Astrocyte (in vitro differentiated cells and primary cell): ENCODE data around the gene FAM53B. TPM values are rescaled to one million over a fixed set of nuclear protein-coding genes. Genes with fewer than 3 reads are reported as not detected.

Source experiments
- DNase-seq: peaks from one replicate; pipeline ENCODE4 v3.0.0-alpha.2; 2010; ENCODE audit warnings: low read depth
- FAIRE-seq: peaks from 2 replicates; lab custom pipeline; 2011; peaks lifted over from hg19 to GRCh38; lab: Jason Lieb, UNC
- H2AFZ ChIP-seq: 2 replicates; pipeline ENCODE4 v1.6.0; 2012; ENCODE audit warnings: low read depth, low read length, inconsistent platforms
- H3K27ac ChIP-seq: 2 replicates; pipeline ENCODE4 v1.5.1; 2011; ENCODE audit warnings: low read depth, low read length, inconsistent platforms
- H3K27me3 ChIP-seq: 2 replicates; pipeline ENCODE4 v1.6.0; 2011; ENCODE audit warnings: low read length, inconsistent platforms; ENCODE audit not compliant: insufficient read depth
- H3K36me3 ChIP-seq: 2 replicates; pipeline ENCODE4 v1.5.1; 2011; ENCODE audit warnings: low read length, inconsistent platforms; ENCODE audit not compliant: insufficient read depth
- H3K4me1 ChIP-seq: 2 replicates; pipeline ENCODE4 v1.5.1; 2011; ENCODE audit warnings: low read length, inconsistent platforms; ENCODE audit not compliant: insufficient read depth
- H3K4me2 ChIP-seq: 2 replicates; pipeline ENCODE4 v1.6.0; 2012; ENCODE audit warnings: low read length, inconsistent platforms
- H3K4me3 ChIP-seq: 2 replicates; pipeline ENCODE4 v1.5.1; 2011; ENCODE audit warnings: low read depth, mild to moderate bottlenecking, low read length, inconsistent platforms; ENCODE audit not compliant: insufficient read depth
- H3K79me2 ChIP-seq: 2 replicates; pipeline ENCODE4 v1.6.0; 2012; ENCODE audit warnings: mild to moderate bottlenecking, low read length, inconsistent platforms; ENCODE audit not compliant: insufficient read depth
- H3K9ac ChIP-seq: 2 replicates; pipeline ENCODE4 v1.6.0; 2012; ENCODE audit warnings: mild to moderate bottlenecking, low read length, inconsistent platforms
- H3K9me3 ChIP-seq: 2 replicates; pipeline ENCODE4 v1.5.1; 2012; ENCODE audit warnings: low read depth, mild to moderate bottlenecking, low read length, inconsistent platforms; ENCODE audit not compliant: insufficient read depth
- H4K20me1 ChIP-seq: 2 replicates; pipeline ENCODE4 v1.6.0; 2012; ENCODE audit warnings: low read length, inconsistent platforms; ENCODE audit not compliant: insufficient read depth
- H3K27ac Mint-ChIP-seq: one replicate; pipeline ENCODE4 v1.8.0; 2021; ENCODE audit warnings: mild to moderate bottlenecking, mixed read lengths; ENCODE audit not compliant: unreplicated experiment
- H3K27me3 Mint-ChIP-seq: one replicate; pipeline ENCODE4 v1.8.0; 2021; ENCODE audit warnings: low read depth, mixed read lengths; ENCODE audit not compliant: unreplicated experiment
- H3K36me3 Mint-ChIP-seq: one replicate; pipeline ENCODE4 v1.8.0; 2021; ENCODE audit warnings: low read depth, mixed read lengths; ENCODE audit not compliant: unreplicated experiment
- H3K4me1 Mint-ChIP-seq: one replicate; pipeline ENCODE4 v1.8.0; 2021; ENCODE audit warnings: low read depth, mixed read lengths; ENCODE audit not compliant: unreplicated experiment
- H3K4me3 Mint-ChIP-seq: one replicate; pipeline ENCODE4 v1.8.0; 2021; ENCODE audit warnings: mild to moderate bottlenecking, moderate library complexity, mixed read lengths; ENCODE audit not compliant: unreplicated experiment
- H3K9me3 Mint-ChIP-seq: one replicate; pipeline ENCODE4 v1.8.0; 2021; ENCODE audit warnings: mild to moderate bottlenecking, mixed read lengths; ENCODE audit not compliant: unreplicated experiment
- EZH2 ChIP-seq: IDR thresholded peaks from 2 replicates; pipeline ENCODE4 v1.6.1; 2012; ENCODE audit warnings: mild to moderate bottlenecking, low read length, inconsistent platforms; ENCODE audit not compliant: insufficient read depth
- total RNA-seq: library from RNA; stranded (reverse); gene quantifications from 2 replicates; pipeline ENCODE4 v1.2.1, GENCODE V29; 2021
- TF ChIP-seq, protein P1 (sequence below): IDR thresholded peaks from 2 replicates; pipeline ENCODE4 v1.5.1; 2011; ENCODE audit warnings: low read depth, mild to moderate bottlenecking, inconsistent platforms, low read length, moderate library complexity; ENCODE audit not compliant: insufficient read depth

The FAM53B gene
- total RNA-seq, 1 donor from 2014 or later: 12.9 TPM

DNA sequence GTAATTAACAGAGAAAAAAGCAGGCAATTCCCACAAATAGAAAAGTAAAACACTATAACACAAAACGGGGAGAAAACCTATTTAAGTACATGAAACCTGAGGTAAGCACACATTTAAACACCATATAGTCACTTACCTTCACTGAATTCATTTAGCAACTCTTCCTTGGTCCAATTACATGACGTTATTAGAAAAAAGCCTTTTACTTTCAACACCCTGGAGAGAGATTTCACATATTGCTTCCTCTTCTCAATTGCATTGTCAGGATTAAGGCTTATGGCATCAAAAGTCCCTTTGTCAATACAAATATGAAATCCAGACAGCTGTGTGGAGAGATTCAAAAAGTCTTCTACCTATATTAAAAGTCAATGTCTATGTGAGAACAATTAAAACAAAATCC is 21.1 kb upstream of the FAM53B start:
- FAIRE-seq (no peak), DNase-seq (no peak)
- Histone ChIP-seq H2AFZ (no peak overlapping the region), H3K4me3 (no peak overlapping the region), H3K9ac (no peak overlapping the region), H3K4me2 (no peak overlapping the region), H3K27ac (no peak overlapping the region), H3K4me1 (no peaks in the 10 kb centered on the region), H3K27me3 (no peaks in the 10 kb centered on the region), H4K20me1 (no peaks in the 10 kb centered on the region), H3K79me2 (no peaks in the 10 kb centered on the region), H3K9me3 (no peaks in the 10 kb centered on the region), H3K36me3 (peaks cover 16% of the 10 kb centered on the region)
- Mint-ChIP-seq H3K36me3 (peaks cover 4% of the 10 kb centered on the region), H3K4me3 (no peak overlapping the region), H3K9me3 (no peaks in the 10 kb centered on the region), H3K27ac (no peak overlapping the region), H3K4me1 (no peaks in the 10 kb centered on the region), H3K27me3 (no peaks in the 10 kb centered on the region)
- TF ChIP-seq EZH2: no peak
- TF ChIP-seq, protein P1, sequence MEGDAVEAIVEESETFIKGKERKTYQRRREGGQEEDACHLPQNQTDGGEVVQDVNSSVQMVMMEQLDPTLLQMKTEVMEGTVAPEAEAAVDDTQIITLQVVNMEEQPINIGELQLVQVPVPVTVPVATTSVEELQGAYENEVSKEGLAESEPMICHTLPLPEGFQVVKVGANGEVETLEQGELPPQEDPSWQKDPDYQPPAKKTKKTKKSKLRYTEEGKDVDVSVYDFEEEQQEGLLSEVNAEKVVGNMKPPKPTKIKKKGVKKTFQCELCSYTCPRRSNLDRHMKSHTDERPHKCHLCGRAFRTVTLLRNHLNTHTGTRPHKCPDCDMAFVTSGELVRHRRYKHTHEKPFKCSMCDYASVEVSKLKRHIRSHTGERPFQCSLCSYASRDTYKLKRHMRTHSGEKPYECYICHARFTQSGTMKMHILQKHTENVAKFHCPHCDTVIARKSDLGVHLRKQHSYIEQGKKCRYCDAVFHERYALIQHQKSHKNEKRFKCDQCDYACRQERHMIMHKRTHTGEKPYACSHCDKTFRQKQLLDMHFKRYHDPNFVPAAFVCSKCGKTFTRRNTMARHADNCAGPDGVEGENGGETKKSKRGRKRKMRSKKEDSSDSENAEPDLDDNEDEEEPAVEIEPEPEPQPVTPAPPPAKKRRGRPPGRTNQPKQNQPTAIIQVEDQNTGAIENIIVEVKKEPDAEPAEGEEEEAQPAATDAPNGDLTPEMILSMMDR: no peak

DNA sequence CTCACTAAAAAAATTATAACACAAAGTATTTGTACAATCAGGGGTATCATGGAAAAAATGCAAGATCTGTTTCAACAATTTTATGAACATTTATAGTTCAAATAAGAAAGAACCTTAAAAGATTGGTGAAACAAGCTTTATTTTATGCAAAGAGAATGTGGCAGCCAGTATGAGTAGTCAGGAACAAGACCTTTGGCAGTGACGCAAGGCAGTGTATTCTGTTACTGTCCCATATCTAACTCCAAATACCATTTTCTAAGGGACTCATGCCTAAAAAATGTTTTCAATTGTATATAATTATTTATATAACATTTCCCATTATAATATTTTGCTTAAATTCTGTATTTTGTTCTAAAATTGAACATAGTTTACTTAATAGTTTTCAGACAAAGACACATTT is 19.1 kb upstream of the FAM53B start:
- Mint-ChIP-seq H3K4me1 (no peaks in the 10 kb centered on the region), H3K36me3 (peaks cover 5% of the 10 kb centered on the region), H3K4me3 (no peak overlapping the region), H3K9me3 (no peaks in the 10 kb centered on the region), H3K27ac (no peak overlapping the region), H3K27me3 (no peaks in the 10 kb centered on the region)
- H3K4me1 ChIP-seq: no peaks in the 10 kb centered on the region
- H3K4me2 ChIP-seq: no peak overlapping the region
- H3K27ac ChIP-seq: no peak overlapping the region
- TF ChIP-seq, protein P1: no peak
- no peak for TF ChIP-seq EZH2
- no peak overlapping the region for H2AFZ ChIP-seq
- H3K9ac ChIP-seq: no peak overlapping the region
- DNase-seq (no peak), FAIRE-seq (no peak)
- no peaks in the 10 kb centered on the region for H3K79me2 ChIP-seq
- H3K36me3 ChIP-seq: peaks cover 32% of the 10 kb centered on the region
- no peaks in the 10 kb centered on the region for H4K20me1 ChIP-seq
- H3K9me3 ChIP-seq: no peaks in the 10 kb centered on the region
- H3K27me3 ChIP-seq: no peaks in the 10 kb centered on the region
- no peak overlapping the region for H3K4me3 ChIP-seq

DNA sequence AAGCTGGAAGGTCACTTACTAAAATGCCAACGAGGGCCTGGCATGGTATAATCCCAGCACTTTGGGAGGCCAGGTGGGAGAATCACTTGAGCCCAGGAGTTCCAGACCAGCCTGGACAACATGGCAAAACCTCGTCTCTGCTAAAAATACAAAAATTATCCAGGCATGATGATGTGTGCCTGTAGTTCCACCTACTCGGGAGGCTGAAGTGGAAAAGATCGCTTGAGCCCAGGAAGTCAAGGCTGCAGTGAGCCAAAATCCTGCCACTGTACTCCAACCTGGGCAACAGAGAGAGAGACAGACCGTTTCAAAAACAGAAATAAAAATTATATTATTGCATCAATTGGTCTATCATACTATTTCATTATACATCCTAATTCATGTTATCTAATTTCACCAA is 18.1 kb upstream of the FAM53B start:
- H3K9ac ChIP-seq: no peak overlapping the region
- Mint-ChIP-seq H3K27me3 (no peaks in the 10 kb centered on the region), H3K36me3 (peaks cover 2% of the 10 kb centered on the region), H3K4me1 (no peaks in the 10 kb centered on the region), H3K9me3 (no peaks in the 10 kb centered on the region), H3K4me3 (no peak overlapping the region), H3K27ac (no peak overlapping the region)
- FAIRE-seq: no peak
- no peak overlapping the region for H3K4me2 ChIP-seq
- H3K27ac ChIP-seq: no peak overlapping the region
- no peaks in the 10 kb centered on the region for H3K79me2 ChIP-seq
- H2AFZ ChIP-seq: no peak overlapping the region
- H3K36me3 ChIP-seq: peaks cover 36% of the 10 kb centered on the region
- H3K4me3 ChIP-seq: no peak overlapping the region
- no peaks in the 10 kb centered on the region for H4K20me1 ChIP-seq
- H3K4me1 ChIP-seq: no peaks in the 10 kb centered on the region
- H3K27me3 ChIP-seq: no peaks in the 10 kb centered on the region
- TF ChIP-seq, protein P1: no peak
- TF ChIP-seq EZH2: no peak
- H3K9me3 ChIP-seq: no peaks in the 10 kb centered on the region
- no peak for DNase-seq
